Adrenal gland (tissue), 5 donors: ENCODE data around the gene CECR2.

Experiments used
- CTCF ChIP-seq, 6 experiments: fragments of 450-650 bp in 4 of 6; fragments of 200-600 bp in 2 of 6; sonication (generic) in 1 of 6; IDR thresholded peaks; 1 replicate in 5 of 6; 2 replicates in 1 of 6; pipeline versions ENCODE4 v1.5.1 to v1.8.0; 2016 to 2021; ENCODE audit warnings: antibody characterized with exemption in 6 of 6, mild to moderate bottlenecking in 2 of 6, moderate library complexity in 1 of 6
- POLR2A ChIP-seq, 2 donors: fragments of 450-650 bp; IDR thresholded peaks; one replicate each; pipeline ENCODE4 v1.6.1; 2017; ENCODE audit warnings: antibody characterized with exemption in 2 of 2, mild to moderate bottlenecking in 2 of 2, moderate library complexity in 1 of 2
- donor health status: DM: no; HTN: no; CAD: no.

DNA sequence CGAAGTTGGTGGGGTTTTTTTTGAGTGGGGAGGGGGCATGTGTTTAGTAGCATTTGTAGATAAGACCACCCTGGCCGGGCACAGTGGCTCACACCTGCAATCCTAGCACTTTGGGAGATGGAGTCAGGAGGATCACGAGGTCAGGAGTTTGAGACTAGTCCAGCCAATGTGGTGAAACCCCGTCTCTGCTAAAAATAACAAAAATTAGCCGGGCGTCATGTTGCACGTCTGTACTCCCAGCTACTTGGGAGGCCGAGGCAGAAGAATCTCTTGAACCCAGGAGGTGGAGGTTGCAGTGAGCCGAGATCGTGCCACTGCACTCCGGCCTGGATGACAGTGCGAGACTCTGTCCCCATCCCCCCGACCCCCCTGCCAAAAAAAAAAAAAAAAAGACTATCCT is 34.6 kb downstream of the CECR2 start:
- TF ChIP-seq CTCF (IDR thresholded peaks at IDR 0.05) (no peak), POLR2A (IDR thresholded peaks at IDR 0.05) (no peak)
